ENCODE results near the gene SCEL.

- TF ChIP-seq CTCF (IDR thresholded peaks at IDR 0.05): no peak
- no peak for TF ChIP-seq POLR2AphosphoS5 (IDR thresholded peaks at IDR 0.05; ENCODE audit: insufficient read depth in 1 of 2, low read depth in 1 of 2)
Observed at GRCh38 chr13:77558016-77558415, 22.5 kb downstream of the SCEL start.
